ENCODE data around the gene C1QTNF12.

Gene C1QTNF12

DNA sequence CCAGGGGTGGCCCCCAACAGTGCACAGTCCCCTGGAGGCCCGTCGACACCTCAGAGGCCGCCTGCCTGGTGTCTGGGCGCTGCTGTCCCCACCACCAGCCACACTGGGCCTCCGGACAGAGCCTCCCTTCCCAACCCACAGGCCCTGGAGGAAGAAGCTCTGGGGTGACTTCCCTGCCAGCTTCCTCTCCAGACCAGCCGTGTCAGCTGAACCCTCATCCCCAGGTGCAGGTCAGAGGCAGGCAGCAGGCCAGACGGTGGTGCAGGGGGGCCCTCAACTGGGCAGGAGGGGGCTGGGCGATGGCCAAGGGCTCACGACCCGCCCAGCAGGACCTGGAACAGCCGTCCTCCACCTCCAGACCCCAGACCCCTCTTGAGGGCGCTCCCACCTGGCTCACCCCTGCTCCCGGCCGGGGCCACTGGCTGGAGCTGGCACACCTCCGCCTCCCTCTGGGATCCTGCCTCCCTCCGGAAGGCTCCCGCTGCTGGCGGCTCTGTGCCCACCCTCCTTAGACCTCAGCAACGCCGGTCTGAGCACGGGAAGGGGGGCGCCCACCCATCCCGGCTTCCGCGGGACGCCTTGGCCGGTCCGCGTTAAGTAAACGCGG lies 40.6 kb downstream of the C1QTNF12 start:
- DNase-seq (ENCODE audit: extremely low read depth, low read depth): no peak
- TF ChIP-seq, protein P1, sequence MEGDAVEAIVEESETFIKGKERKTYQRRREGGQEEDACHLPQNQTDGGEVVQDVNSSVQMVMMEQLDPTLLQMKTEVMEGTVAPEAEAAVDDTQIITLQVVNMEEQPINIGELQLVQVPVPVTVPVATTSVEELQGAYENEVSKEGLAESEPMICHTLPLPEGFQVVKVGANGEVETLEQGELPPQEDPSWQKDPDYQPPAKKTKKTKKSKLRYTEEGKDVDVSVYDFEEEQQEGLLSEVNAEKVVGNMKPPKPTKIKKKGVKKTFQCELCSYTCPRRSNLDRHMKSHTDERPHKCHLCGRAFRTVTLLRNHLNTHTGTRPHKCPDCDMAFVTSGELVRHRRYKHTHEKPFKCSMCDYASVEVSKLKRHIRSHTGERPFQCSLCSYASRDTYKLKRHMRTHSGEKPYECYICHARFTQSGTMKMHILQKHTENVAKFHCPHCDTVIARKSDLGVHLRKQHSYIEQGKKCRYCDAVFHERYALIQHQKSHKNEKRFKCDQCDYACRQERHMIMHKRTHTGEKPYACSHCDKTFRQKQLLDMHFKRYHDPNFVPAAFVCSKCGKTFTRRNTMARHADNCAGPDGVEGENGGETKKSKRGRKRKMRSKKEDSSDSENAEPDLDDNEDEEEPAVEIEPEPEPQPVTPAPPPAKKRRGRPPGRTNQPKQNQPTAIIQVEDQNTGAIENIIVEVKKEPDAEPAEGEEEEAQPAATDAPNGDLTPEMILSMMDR (IDR thresholded peaks at IDR 0.05; ENCODE audit: low read depth, low read length): no peak

DNA sequence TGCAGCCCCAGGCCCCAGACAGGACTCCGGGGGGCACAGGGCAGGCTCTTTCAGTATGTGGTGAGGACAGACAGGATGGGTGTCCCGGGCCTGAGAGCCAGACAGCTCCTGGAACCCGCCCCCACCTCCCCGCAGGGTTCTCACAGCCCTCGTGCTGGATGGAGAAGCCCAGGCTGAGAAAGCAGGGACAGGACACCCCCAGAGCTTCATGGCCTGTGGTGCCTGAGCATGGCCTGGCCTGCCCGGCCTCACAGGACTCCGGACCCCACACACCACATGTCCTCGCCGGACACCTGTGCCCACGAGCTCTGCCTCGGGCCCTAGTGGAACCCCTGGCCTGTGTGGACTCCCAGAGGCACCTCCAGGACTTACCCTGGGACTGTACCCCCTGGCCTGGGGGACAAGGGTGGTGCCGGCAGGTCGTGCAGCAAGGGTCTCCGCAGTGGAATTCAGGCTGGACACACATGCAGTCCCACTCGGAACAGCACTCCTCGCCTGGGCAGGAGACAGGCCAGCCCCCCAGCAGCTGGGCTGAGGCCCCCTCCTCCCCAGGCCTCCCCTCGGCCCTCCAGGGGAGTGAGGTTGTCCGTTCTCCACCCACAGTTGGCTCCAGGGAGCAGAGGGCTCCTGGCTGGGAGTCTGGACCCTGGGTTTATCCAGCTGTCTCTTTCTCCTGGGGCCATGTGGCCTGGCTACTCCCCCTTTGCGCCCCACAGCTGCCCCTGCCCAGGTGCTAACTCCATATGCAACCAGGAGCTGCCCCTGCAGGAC lies 41.3 kb downstream of the C1QTNF12 start:
- TF ChIP-seq, protein P1 (IDR thresholded peaks at IDR 0.05; ENCODE audit: low read depth, low read length): no peak
- no peak for DNase-seq (ENCODE audit: extremely low read depth, low read depth)

DNA sequence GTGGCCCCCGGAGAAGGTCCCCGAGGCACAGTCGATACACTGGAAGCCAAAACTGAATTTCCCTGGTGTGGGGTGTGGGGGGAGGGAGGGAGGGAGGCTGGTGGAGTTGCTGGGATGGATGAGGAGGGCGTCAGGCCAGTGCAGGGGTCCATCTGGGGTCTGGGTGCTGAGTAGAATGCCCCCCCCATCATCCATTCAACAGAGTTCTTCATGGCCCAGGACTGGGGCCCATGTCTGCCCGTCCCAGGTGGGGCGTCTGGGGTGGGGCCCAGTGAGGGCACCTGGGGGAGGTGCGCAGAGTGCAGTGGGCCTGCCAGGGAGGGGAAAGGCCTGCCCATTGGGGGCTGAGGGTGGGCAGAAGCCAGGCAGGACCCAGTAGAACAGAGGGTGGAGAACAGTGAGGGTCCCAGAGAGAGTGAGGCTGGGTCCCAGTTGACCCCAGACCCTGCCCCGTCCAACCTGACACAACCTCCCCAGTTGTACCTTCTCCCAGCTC lies 42.0 kb downstream of the C1QTNF12 start:
- TF ChIP-seq, protein P1 (IDR thresholded peaks at IDR 0.05; ENCODE audit: low read depth, low read length): no peak
- no peak for DNase-seq (ENCODE audit: extremely low read depth, low read depth)

DNA sequence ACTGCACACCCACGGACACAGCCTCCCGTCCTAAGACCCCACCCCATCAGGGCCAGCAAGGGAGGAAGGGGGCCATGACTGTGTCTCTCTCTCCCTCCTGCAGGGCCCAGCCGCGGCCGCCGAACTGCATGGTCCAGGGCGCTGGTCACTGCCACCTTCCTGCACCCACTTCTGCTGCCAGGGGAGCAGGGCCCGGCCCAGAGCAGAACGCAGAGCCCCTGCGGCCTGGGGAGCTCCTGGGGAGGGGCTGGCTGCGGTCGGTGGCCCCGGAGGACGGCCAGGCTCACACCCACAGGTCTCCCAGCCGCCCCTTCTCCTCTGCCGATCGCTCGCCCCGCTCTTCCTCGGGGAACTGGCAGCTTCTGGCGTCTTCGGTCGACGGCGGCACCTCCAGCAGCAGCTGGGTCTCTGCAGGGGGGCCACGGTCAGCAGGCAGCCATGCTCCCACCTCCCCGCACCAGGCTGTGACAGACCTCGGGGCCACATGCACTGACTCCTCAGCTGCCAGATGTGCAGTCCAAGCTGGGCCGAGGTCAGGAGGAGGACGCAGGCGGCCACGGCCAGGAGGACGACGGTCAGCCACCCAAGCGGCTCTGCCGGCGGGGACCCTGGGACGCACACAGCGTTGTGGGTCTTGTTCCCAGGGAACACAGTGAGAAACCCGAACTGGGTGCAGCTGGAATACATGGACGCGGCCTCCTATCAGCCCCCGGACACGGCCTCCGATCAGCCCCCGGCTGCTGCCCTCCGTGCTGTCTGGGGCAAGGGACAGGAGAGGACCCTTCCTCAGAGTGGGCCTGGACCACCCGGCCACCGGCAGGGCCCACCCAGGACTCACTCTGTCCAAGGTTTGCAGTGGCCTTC lies 42.7 kb downstream of the C1QTNF12 start:
- no peak for DNase-seq (ENCODE audit: extremely low read depth, low read depth)
- TF ChIP-seq, protein P1 (IDR thresholded peaks at IDR 0.05; ENCODE audit: low read depth, low read length): no peak

DNA sequence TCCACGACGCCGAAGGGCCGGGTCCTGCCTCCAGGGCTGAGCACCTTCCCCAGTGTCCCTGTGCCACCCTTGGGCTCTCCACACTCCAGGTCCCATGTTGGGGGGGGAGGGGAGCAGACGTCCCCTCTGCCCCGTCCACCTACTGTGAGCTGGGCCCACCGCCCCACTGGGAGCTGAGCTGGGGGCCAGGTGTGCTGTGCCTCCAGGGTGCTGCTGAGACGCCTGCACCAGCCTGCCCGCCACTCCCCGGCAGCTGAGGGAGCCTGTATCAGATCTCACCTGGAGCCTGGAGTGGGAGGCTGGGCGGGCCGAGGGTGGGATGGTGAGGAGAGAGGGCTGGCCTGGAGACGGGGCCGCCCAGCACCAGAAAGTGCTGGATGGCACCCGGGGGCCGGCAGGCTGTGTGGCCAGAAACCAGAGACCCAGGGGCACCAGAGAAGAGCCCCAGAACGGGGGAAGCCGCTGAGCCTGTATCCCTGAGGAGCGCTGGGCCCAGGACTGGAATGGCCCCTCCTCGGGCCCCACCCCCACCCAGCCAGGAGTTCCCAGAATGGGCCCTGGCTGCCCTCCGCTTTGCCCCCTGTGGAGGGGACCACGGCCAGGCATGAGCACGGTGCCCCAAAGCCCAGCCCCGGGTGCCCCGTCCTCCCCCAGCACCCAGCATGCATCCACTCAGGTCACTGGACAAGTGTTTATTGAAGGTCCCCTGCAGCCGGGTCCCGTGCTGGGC lies 43.5 kb downstream of the C1QTNF12 start:
- TF ChIP-seq, protein P1 (IDR thresholded peaks at IDR 0.05; ENCODE audit: low read depth, low read length): no peak
- no peak for DNase-seq (ENCODE audit: extremely low read depth, low read depth)

DNA sequence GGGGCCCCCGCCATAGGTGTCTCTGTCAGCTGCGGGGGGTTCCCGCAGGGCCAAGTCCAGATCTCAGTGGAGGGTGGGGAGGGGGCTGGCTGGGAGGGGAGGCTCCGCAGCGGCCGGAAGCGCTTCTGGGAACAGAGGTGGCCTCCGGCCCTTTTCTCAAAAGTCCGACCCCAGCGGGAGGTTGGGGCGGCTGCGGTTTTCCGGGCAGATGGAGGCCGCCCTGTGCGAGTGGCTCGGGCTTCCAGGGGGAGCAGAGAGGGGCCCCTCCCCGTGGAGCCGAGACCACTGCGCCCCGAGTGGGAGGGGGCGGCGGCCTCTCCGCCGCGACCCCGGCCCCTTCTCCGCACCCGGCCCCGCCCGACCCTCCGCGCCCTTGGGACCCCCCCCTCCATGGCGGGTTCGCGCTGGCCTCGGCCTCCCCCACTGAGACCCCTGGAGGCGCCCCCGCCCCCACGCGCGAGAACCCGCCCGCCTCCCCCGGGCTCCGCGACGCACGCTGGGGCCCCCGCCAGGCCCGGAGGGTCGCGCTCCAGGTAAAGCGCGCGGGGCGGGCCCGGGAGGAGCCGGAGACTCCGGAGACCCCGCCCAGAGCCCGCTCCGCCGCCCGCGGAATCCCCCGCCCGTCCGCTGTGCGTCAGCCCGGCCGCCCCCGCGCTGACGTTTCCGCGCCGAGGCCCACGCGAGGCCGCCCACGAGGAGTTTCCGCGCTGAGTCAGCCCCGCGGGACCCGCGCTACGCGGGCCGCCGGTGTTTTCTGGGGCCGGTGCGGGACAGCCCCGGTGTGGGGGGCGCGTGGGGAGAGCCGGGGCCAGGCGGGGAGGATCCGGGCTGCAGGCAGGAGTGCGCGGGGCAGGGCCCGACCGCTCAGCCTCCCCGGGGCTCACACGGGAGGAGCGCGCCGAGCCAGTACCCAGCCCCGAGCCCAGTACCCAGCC lies 45.4 kb downstream of the C1QTNF12 start:
- no peak for DNase-seq (ENCODE audit: extremely low read depth, low read depth)
- TF ChIP-seq, protein P1 (IDR thresholded peaks at IDR 0.05; ENCODE audit: low read depth, low read length): no peak
